ES-I3 (cell line): Measurements from ENCODE around the gene MAP2K7.

Experiments
- H3K36me3 ChIP-seq: 2 replicates; pipeline ENCODE4 v1.6.1; 2013; ENCODE audit warnings: mild to moderate bottlenecking, low read length, control low read depth, moderate library complexity; ENCODE audit not compliant: insufficient read depth
- H3K4me1 ChIP-seq: 2 replicates; pipeline ENCODE4 v1.6.1; 2013; ENCODE audit warnings: mild to moderate bottlenecking, control low read depth, low read length; ENCODE audit not compliant: insufficient read depth
- H3K9ac ChIP-seq: 2 replicates; pipeline ENCODE4 v1.6.1; 2013; ENCODE audit warnings: low read depth, mild to moderate bottlenecking, low read length, moderate library complexity
- H3K9me3 ChIP-seq: 2 replicates; pipeline ENCODE4 v1.6.1; 2013; ENCODE audit warnings: mild to moderate bottlenecking, low read length, moderate library complexity; ENCODE audit not compliant: control insufficient read depth, insufficient read depth

The MAP2K7 gene

DNA sequence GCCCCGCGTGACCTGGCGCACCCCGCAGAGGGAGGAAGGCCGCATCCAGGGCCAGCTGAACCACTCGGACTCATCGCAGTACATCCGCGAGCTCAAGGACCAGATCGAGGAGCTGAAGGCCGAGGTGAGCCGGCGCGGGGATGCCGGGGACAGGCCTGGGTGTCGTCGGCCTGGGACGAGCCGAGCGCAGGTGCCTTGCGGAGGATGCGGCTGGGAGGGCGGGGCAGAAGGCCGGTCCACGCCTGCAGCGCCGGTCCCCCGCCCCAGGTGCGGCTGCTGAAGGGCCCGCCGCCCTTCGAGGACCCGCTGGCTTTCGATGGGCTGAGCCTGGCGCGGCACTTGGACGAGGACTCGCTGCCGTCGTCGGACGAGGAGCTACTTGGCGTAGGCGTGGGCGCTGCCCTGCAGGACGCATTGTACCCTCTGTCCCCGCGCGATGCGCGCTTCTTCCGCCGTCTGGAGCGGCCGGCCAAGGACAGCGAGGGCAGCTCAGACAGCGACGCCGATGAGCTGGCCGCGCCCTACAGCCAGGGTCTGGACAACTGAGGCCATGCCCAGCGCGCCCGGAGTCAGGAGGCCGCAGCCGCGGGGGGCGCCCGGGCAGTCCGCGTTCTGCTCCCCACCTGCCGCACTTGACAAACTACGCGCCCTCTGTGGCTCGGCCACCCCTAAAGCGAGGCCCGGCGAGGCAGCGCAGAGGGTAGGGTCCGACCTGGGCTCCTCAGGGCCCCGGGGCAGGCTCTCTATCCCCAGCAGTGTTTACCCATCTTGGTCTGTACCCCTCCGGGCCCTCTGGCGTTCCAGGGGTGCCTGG, 40.3 kb upstream of the MAP2K7 start:
- Histone ChIP-seq H3K36me3 (no peaks in the 10 kb centered on the region), H3K9me3 (no peaks in the 10 kb centered on the region), H3K4me1 (peaks cover 18% of the 10 kb centered on the region), H3K9ac (peak overlapping the region; percentile 22; the same call in 1 of the 2 replicates)

- no peaks in the 10 kb centered on the region for H3K9me3 ChIP-seq
- H3K9ac ChIP-seq, result peak overlapping the region; percentile 22; the same call in 1 of the 2 replicates
- no peaks in the 10 kb centered on the region for H3K36me3 ChIP-seq
- H3K4me1 ChIP-seq, result peaks cover 18% of the 10 kb centered on the region
These were observed 39.5 kb upstream of the MAP2K7 start for GRCh38 chr19:7863971-7864689.

DNA sequence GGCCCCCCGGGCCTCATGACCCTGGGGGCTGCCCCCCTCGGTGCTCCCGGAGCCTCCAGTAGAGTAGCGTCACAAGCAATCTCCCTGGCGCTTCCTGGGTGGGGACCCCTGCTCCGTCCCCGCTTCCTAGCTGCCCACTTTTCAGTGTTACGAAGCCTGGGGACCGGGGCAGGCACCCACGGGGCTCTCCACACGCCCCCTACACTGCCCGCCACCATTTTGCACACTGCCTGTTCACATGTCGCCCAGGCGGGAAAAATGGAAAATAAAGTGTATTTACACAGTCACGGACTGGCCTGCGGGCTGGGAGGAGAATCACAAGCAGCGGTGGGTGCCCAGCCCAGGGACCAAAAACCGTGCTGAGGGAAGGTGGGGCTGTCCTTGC, 39.0 kb upstream of the MAP2K7 start:
- peaks cover 18% of the 10 kb centered on the region for H3K4me1 ChIP-seq
- H3K36me3 ChIP-seq, result no peaks in the 10 kb centered on the region
- H3K9me3 ChIP-seq, result no peaks in the 10 kb centered on the region
- H3K9ac ChIP-seq, result no peak overlapping the region

GRCh38 chr19:7865262-7865911, 38.3 kb upstream of the MAP2K7 start:
- Histone ChIP-seq H3K9me3 (no peaks in the 10 kb centered on the region), H3K4me1 (peaks cover 17% of the 10 kb centered on the region), H3K9ac (no peak overlapping the region), H3K36me3 (no peaks in the 10 kb centered on the region)

DNA sequence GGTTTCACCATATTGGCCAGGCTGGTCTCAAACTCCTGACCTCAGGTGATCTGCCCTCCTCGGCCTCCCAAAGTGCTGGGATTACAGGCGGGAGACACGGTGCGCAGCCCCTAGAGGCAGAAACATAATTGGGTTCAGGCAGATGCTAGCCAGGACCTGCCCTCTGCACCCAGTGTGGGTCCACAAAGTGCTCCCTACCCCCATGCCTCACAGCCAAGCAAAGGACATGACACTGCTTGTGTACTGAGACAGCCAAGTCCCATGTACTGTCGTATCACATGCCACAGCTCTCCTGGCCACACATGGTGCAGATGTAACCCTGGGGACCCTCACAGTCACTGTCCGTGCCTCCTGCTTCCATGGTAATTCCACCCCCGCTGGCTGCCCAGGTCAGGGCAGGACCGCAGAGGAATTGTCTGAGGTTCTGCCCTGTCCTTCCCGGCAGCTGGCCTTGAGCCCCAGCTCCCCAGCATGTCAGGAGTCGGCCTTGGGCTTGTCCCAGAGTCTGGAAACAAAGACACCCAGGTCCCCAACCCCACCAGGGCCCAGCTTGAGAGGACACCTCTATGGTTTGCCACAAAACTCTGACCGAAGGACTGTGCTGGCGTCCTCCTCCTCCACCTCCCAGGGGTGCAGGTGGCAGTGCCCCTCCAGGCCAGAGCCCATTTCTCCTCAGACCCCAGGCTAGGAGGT, 37.1 kb upstream of the MAP2K7 start:
- Histone ChIP-seq H3K4me1 (peaks cover 7% of the 10 kb centered on the region; the same call in 1 of the 2 replicates), H3K9ac (no peak overlapping the region), H3K36me3 (no peaks in the 10 kb centered on the region), H3K9me3 (no peaks in the 10 kb centered on the region)

GRCh38 chr19:7867092-7867844, 36.4 kb upstream of the MAP2K7 start:
- H3K9me3 ChIP-seq, result no peaks in the 10 kb centered on the region
- H3K36me3 ChIP-seq, result no peaks in the 10 kb centered on the region
- H3K9ac ChIP-seq, result no peak overlapping the region
- peaks cover 5% of the 10 kb centered on the region; the same call in 1 of the 2 replicates for H3K4me1 ChIP-seq

GRCh38 chr19:7868326-7868670, 35.4 kb upstream of the MAP2K7 start:
- Histone ChIP-seq H3K36me3 (no peaks in the 10 kb centered on the region), H3K9me3 (no peaks in the 10 kb centered on the region), H3K9ac (peak overlapping the region; percentile 56; the same call in 1 of the 2 replicates), H3K4me1 (peaks cover 5% of the 10 kb centered on the region; the same call in 1 of the 2 replicates)

- Histone ChIP-seq H3K9me3 (no peaks in the 10 kb centered on the region), H3K4me1 (peaks cover 5% of the 10 kb centered on the region; the same call in 1 of the 2 replicates), H3K9ac (peak overlapping the region; percentile 56; the same call in 1 of the 2 replicates), H3K36me3 (no peaks in the 10 kb centered on the region)
These were observed 34.8 kb upstream of the MAP2K7 start for GRCh38 chr19:7868671-7869452.

- no peaks in the 10 kb centered on the region for H3K9me3 ChIP-seq
- H3K36me3 ChIP-seq, result no peaks in the 10 kb centered on the region
- H3K4me1 ChIP-seq, result peaks cover 5% of the 10 kb centered on the region; the same call in 1 of the 2 replicates
- peak overlapping the region; percentile 56; the same call in 1 of the 2 replicates for H3K9ac ChIP-seq
These were observed 34.2 kb upstream of the MAP2K7 start for GRCh38 chr19:7869453-7869909.

DNA sequence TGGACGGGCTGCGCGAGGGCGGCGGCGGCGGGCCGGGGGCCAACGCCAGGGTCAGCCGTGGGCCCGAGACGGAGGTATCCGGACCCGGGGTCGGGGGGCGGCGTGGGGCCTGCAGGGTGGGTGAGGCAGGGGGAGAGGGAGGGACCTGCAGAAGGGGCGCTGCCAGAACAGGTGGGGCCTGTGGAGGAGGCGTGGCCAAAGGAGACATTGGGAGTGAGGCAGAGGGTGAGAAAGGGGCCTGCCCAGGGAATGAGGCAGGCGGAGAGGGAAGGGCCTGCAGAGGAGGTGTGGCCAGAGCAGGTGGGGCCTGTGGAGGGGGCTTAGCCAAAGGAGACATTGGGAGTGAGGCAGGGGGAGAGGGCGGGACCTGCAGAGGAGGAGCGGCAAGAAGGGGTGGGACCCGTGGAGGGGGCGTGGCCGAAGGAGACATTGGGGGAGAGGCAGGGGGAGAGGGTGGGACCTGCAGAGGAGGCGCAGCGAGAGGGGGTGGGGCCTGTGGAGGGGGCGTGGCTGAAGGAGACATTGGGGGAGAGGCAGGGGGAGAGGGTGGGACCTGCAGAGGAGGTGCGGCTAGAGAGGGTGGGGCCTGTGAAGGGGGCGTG, 33.7 kb upstream of the MAP2K7 start:
- H3K9me3 ChIP-seq, result no peaks in the 10 kb centered on the region
- no peaks in the 10 kb centered on the region for H3K36me3 ChIP-seq
- peaks cover 5% of the 10 kb centered on the region; the same call in 1 of the 2 replicates for H3K4me1 ChIP-seq
- peak overlapping the region; percentile 56; the same call in 1 of the 2 replicates for H3K9ac ChIP-seq

GRCh38 chr19:7870571-7871436, 32.9 kb upstream of the MAP2K7 start:
- Histone ChIP-seq H3K9ac (peak overlapping the region; percentile 45; the same call in 1 of the 2 replicates), H3K4me1 (peaks cover 2% of the 10 kb centered on the region; the same call in 1 of the 2 replicates), H3K36me3 (no peaks in the 10 kb centered on the region), H3K9me3 (no peaks in the 10 kb centered on the region)
